CMK (cell line): Measurements from ENCODE around the gene DUXA.
A peak's percentile ranks its signal among the peaks of the same experiment; 100 is the strongest.
"Not testable (repeated sequence)": the region's sequence is repeated elsewhere in the genome, so short reads cannot be mapped to it uniquely, and the experiment has no call there.

Experiments
- DNase-seq: peaks from one replicate; pipeline ENCODE4 v3.0.0-alpha.2; 2010; ENCODE audit warnings: low read depth

Gene DUXA

GRCh38 chr19:57167385-57167784, at the start of gene DUXA:
Gene DUXA, minus strand, starts transcription at chr19:57167485. Its CDS starts 42 bp downstream, at chr19:57167443.
- no peak for DNase-seq

GRCh38 chr19:57212109-57212508, 44.8 kb upstream of the DUXA start:
- no peak for DNase-seq

GRCh38 chr19:57210381-57210780, 43.1 kb upstream of the DUXA start:
- DNase-seq, result no peak

- no peak for DNase-seq
These were observed 34.9 kb upstream of the DUXA start for GRCh38 chr19:57202160-57202559.

- not testable (repeated sequence) for DNase-seq
These were observed 30.6 kb upstream of the DUXA start for GRCh38 chr19:57197874-57198273.

GRCh38 chr19:57192993-57193392, 25.7 kb upstream of the DUXA start:
- no peak for DNase-seq

GRCh38 chr19:57192077-57192420, 24.8 kb upstream of the DUXA start:
- no peak for DNase-seq

- peak; percentile 70 for DNase-seq
These were observed 24.1 kb upstream of the DUXA start, which contains the start of gene ZNF264 for GRCh38 chr19:57191141-57192076. Gene ZNF264, plus strand, starts transcription at chr19:57191500. Its CDS starts 414 bp downstream, at chr19:57191914.

GRCh38 chr19:57190301-57190700, 23.0 kb upstream of the DUXA start:
- no peak for DNase-seq

- no peak for DNase-seq
These were observed 4.3 kb upstream of the DUXA start for GRCh38 chr19:57171551-57172081.

- DNase-seq, result no peak
These were observed 1.4 kb downstream of the DUXA start for GRCh38 chr19:57165846-57166245.

GRCh38 chr19:57161985-57162539, 5.2 kb downstream of the DUXA start:
- no peak for DNase-seq

- DNase-seq, result no peak
These were observed 14.4 kb downstream of the DUXA start for GRCh38 chr19:57152921-57153320.

- no peak for DNase-seq
These were observed 25.6 kb downstream of the DUXA start for GRCh38 chr19:57141699-57142098.

GRCh38 chr19:57135797-57136196, 31.5 kb downstream of the DUXA start:
- DNase-seq, result no peak

GRCh38 chr19:57127403-57127802, 39.9 kb downstream of the DUXA start:
- DNase-seq, result not testable (repeated sequence)

- no peak for DNase-seq
These were observed 43.4 kb downstream of the DUXA start for GRCh38 chr19:57123882-57124281.

GRCh38 chr19:57118848-57119247, 48.4 kb downstream of the DUXA start:
- DNase-seq, result no peak

GRCh38 chr19:57113501-57113900, 53.8 kb downstream of the DUXA start:
- DNase-seq, result not testable (repeated sequence)

GRCh38 chr19:57111329-57111644, 56.0 kb downstream of the DUXA start:
- DNase-seq, result no peak

- DNase-seq, result no peak
These were observed 56.5 kb downstream of the DUXA start for GRCh38 chr19:57110592-57111328.

- DNase-seq, result no peak
These were observed 60.5 kb downstream of the DUXA start for GRCh38 chr19:57106722-57107235.
